Measurements from ENCODE around the gene HMX3.
"Not testable (repeated sequence)": the region's sequence is repeated elsewhere in the genome, so short reads cannot be mapped to it uniquely, and the experiment has no call there.

The HMX3 gene

GRCh38 chr10:123148414-123149161 is 12.8 kb downstream of the HMX3 start:
- DNase-seq (ENCODE audit: low spot score), result no peak

GRCh38 chr10:123149162-123149567 is 13.4 kb downstream of the HMX3 start:
- no peak for DNase-seq (ENCODE audit: low spot score)

DNA sequence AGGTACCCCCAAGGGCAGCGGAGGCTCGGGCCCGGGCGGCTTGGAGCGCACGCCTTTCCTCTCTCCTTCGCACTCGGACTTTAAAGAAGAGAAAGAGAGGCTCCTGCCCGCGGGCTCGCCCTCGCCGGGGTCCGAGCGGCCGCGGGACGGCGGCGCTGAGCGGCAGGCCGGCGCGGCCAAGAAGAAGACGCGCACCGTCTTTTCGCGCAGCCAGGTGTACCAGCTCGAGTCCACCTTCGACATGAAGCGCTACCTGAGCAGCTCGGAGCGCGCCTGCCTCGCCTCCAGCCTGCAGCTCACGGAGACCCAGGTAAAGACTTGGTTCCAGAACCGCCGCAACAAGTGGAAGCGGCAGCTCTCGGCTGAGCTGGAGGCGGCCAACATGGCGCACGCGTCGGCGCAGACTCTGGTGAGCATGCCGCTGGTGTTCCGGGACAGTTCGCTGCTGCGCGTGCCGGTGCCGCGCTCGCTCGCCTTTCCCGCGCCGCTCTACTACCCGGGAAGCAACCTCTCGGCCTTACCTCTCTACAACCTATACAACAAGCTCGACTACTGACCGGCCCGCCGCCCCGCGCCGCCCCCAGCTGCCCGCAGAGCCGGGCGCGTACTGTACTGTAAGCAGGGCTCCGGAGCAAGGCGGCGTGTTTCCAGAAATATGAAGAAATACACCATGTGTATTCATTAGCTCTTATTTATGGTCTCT is 13.9 kb downstream of the HMX3 start:
- no peak for DNase-seq (ENCODE audit: low spot score)

DNA sequence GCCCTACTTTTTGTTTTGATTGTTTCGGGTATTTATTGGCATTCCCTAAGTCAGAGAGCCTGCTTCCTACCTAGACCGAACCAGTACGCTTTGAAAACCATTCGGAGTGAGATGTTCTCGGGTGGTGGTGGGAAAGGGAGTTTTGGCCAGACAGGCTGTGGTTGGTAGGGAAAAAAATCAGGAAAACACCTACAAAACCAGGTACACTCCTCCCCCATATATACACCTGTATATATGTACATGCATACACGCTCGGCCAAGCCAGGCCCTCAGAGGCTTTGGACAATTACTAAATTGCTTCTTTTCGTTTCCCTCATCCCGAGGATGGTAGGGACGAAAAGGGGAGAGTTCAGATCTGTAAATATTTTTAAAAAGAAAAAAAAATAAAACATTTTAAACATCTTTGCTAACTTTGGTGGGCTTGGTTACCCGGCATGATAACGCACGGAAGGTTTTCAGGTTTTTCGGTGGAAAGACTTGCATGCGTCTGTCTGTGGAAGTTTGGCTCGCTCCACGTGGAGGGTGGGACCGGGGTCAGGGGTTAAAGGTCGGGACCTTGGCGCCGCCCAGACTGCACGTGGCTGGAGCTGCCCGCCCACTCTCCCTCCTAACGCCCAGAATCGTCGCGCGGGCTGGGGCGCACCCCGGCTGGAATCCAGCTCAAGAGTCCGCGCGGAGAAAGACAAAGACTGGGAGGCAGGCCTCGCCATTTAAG is 14.7 kb downstream of the HMX3 start:
- DNase-seq (ENCODE audit: low spot score), result no peak

GRCh38 chr10:123150986-123151736 is 15.4 kb downstream of the HMX3 start:
- no peak for DNase-seq (ENCODE audit: low spot score)

DNA sequence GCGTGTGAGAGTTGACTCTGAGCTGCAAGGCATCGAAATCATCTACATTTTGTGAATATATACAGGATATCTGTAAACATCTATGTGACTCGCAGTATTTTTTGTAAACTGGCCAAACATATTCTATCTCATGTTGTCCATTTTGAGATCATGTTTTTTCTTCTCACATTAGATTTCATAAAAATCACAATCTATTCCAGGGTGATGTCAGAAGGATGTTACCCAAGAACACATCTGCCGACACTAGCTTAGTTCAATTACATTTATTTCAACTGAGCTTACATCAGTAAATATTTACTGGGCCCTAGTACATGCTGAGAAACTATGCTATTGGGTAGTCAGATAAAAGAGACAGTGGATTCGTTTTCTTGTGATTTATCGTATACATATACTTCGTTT is 16.0 kb downstream of the HMX3 start:
- no peak for DNase-seq (ENCODE audit: low spot score)

DNA sequence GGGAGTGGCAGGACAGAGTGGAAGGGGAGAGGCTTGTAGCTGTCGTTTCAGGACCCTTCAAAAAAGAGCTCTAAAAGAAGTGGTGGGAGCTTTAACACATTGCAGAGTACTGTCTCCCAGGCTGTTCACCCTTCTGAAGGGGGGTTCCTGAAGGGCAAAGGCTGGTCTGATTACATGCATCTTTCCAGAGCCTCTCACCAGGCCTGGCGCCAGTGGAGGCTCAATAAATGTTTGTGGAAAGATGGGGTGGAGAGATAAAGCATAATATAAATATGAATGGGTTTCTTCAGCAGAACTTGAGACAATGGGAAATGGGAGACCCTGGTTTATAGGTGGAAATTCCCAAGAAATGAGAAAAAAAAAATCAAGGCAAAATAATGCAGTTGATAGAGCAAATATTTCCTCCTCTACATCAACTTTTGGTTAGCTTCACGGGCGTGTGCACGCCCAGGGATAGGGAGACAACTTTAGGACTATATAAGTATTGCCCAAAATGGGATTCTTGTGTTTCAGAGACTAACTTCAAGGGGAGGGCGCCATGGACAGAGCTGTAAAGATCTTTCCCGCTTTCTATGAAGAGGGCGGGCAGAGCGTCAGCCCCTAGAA is 17.8 kb downstream of the HMX3 start:
- DNase-seq (ENCODE audit: low spot score), result no peak

GRCh38 chr10:123154092-123154710 is 18.4 kb downstream of the HMX3 start, which contains the start of gene BUB3:
BUB3 (plus strand) TSS chr10:123154402; CDS start chr10:123154918, 516 bp downstream.
- DNase-seq (ENCODE audit: low spot score), result peak; percentile 100

DNA sequence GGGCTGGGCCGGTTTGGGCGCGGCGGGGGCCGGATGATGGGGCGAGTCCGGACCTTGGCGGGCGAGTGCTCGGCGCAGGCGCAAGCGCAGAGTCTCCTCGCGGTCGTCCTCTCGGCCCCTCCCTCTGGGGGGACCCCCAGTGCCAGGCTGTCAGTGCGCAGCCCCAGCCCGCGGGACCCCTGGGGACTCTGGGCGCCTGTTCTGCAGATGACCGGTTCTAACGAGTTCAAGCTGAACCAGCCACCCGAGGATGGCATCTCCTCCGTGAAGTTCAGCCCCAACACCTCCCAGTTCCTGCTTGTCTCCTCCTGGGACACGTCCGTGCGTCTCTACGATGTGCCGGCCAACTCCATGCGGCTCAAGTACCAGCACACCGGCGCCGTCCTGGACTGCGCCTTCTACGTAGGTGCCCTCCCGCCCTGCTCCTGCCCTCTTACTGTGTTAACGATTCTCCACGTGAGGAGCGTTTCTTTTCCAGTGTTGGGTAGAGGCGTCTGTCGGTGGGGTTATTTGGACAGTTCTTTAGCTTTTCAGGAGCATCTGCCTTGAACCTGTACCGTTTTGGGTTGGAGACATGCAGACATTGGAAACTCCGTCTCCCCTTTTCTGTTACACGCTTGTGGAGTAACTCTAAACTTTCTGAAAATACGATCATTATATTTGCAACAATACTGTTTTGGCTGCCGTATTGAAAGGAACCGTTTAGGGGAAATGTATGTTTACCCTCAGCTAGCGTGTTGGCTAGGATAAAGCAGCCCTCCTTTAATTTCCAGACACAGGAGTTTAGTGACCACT is 19.1 kb downstream of the HMX3 start:
- peak; percentile 34 for DNase-seq (ENCODE audit: low spot score)

GRCh38 chr10:123156078-123156477 is 20.3 kb downstream of the HMX3 start:
- DNase-seq (ENCODE audit: low spot score), result no peak

DNA sequence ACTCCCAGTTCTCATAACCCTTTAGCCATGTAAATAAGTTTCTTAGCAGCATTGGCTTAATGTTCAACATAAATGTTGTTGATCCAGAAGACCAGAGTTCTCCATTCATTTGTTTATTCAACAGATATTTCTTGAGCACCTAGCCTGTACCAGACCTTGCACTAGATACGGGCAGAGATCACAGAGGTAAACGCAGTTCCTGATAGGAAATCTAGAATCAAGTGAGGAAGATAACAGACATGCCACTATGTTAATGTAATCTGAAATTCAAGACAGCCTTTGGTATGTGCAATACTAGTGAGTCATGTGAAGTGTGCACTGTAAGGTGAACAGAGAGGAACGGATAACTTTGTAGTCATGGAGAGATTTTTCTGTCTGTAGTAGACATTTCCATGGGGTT is 21.4 kb downstream of the HMX3 start:
- no peak for DNase-seq (ENCODE audit: low spot score)

DNA sequence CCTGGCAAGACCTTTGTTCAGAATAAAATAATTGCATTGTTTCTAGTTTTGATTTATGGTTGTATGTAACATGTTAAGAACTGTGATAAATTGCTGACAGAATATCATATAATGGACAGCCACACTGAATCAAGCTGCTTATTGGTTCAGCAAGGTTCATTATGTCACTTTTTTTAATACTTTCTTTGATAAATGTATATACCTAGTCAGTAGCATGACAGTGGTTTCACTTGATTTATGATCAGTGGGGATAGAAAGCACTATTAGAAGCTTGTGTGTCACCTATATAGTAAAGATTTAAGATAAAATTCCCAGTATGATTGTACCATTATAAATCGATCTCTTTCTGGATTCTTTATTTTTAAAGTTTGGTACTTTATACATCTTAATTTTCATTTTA is 22.9 kb downstream of the HMX3 start:
- DNase-seq (ENCODE audit: low spot score), result no peak

- DNase-seq (ENCODE audit: low spot score), result no peak
Measured at GRCh38 chr10:123160311-123160980, 24.7 kb downstream of the HMX3 start.

DNA sequence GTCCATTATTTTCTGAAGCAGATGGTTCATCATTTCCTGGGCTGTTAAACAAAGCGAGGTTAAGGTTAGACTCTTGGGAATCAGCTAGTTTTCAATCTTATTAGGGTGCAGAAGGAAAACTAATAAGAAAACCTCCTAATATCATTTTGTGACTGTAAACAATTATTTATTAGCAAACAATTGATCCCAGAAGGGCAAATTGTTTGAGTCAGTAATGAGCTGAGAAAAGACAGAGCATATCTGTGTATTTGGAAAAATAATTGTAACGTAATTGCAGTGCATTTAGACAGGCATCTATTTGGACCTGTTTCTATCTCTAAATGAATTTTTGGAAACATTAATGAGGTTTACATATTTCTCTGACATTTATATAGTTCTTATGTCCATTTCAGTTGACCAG is 28.5 kb downstream of the HMX3 start:
- DNase-seq (ENCODE audit: low spot score), result no peak

GRCh38 chr10:123165445-123166072 is 29.8 kb downstream of the HMX3 start:
- no peak for DNase-seq (ENCODE audit: low spot score)

- DNase-seq (ENCODE audit: low spot score), result no peak
Measured at GRCh38 chr10:123166618-123167017, 30.8 kb downstream of the HMX3 start.

DNA sequence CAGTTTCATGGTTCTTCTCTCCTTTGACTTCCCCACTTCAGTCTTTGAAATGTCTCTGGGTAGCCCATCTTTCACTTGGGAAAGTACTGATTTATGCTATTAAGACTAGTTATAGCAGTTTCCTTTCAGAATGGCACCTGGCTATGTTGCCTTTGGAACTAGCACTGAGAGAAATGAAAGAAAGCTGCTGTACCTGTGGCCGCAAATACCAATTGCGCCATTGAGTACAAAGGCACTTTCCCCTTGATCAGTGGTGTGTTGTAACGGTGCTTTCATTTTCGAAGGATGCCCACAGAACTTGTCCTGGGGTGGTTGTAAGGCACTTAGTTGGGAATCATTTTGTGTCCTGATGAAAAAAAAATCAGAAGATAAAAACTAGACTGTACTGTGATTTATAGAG is 35.2 kb downstream of the HMX3 start:
- no peak for DNase-seq (ENCODE audit: low spot score)

DNA sequence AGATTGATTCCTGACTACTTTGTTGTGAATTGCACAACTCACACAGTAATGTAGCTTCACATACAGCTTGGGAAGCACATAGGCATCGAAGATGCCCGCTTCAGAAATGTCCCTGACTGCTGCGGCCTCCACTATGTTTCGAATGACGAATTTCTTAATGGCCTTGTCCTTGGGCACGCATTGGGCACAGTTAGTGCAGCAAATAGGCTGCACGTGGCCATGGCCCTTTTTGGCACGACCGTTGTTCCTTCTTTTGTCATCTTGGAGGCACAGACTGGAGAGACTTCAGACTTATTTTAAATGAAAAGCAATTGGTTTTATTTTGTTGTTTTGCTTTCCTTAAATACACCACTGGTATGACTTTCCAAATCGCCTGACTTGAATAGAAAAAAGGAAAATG is 35.8 kb downstream of the HMX3 start:
- not testable (repeated sequence) for DNase-seq (ENCODE audit: low spot score)

Measured in putamen (tissue), 1 donor.